ENCODE results near the gene OFD1. TPM values are rescaled to one million over a fixed set of nuclear protein-coding genes. Genes with fewer than 3 reads are reported as not detected.
"Not testable (repeated sequence)": the region's sequence is repeated elsewhere in the genome, so short reads cannot be mapped to it uniquely, and the experiment has no call there.

Gene OFD1
- polyA plus RNA-seq, 1 donor: 62.9 TPM

GRCh38 chrX:13702111-13702789, 32.3 kb upstream of the OFD1 start:
- no peak for DNase-seq

- DNase-seq: no peak
These were observed 31.4 kb upstream of the OFD1 start for GRCh38 chrX:13703135-13703534.

GRCh38 chrX:13703589-13703988, 31.0 kb upstream of the OFD1 start:
- DNase-seq: no peak

- DNase-seq: no peak
These were observed 23.4 kb upstream of the OFD1 start for GRCh38 chrX:13711141-13711540.

GRCh38 chrX:13716455-13716854, 18.1 kb upstream of the OFD1 start:
- DNase-seq: no peak

GRCh38 chrX:13716905-13717304, 17.6 kb upstream of the OFD1 start:
- no peak for DNase-seq

- no peak for DNase-seq
These were observed 16.7 kb upstream of the OFD1 start for GRCh38 chrX:13717700-13718472.

GRCh38 chrX:13719192-13719856, 15.2 kb upstream of the OFD1 start:
- DNase-seq: no peak

- no peak for DNase-seq
These were observed 13.2 kb upstream of the OFD1 start for GRCh38 chrX:13721371-13721770.

GRCh38 chrX:13721819-13722519, 12.6 kb upstream of the OFD1 start:
- peak; percentile 26 for DNase-seq

GRCh38 chrX:13724878-13725277, 9.7 kb upstream of the OFD1 start:
- DNase-seq: not testable (repeated sequence)

GRCh38 chrX:13726583-13726982, 8.0 kb upstream of the OFD1 start:
- not testable (repeated sequence) for DNase-seq

- not testable (repeated sequence) for DNase-seq
These were observed 4.0 kb upstream of the OFD1 start for GRCh38 chrX:13730523-13730922.

- no peak for DNase-seq
These were observed 2.1 kb upstream of the OFD1 start for GRCh38 chrX:13732246-13733067.

GRCh38 chrX:13733506-13733905, 1.0 kb upstream of the OFD1 start:
- no peak for DNase-seq

GRCh38 chrX:13741695-13742094, 7.1 kb downstream of the OFD1 start:
- no peak for DNase-seq

- no peak for DNase-seq
These were observed 8.0 kb downstream of the OFD1 start for GRCh38 chrX:13742397-13743176.

GRCh38 chrX:13747836-13748235, 13.3 kb downstream of the OFD1 start:
- DNase-seq: no peak

GRCh38 chrX:13748486-13748885, 13.9 kb downstream of the OFD1 start:
- DNase-seq: no peak

GRCh38 chrX:13750204-13750603, 15.7 kb downstream of the OFD1 start:
- DNase-seq: peak; percentile 25

GRCh38 chrX:13750812-13751211, 16.3 kb downstream of the OFD1 start:
- no peak for DNase-seq
